Lung (tissue), 12 donors: ENCODE data around the gene BCR. TPM values are rescaled to one million over a fixed set of nuclear protein-coding genes. Genes with fewer than 3 reads are reported as not detected.

Experiments
- ATAC-seq: fragments of 200-7000 bp; cut with Tn5 transposase; one replicate; pipeline ENCODE4 v1.9.1; 2020; ENCODE audit warnings: moderate number of reproducible peaks; ENCODE audit not compliant: insufficient read depth, low FRiP score
- DNase-seq, 3 donors: peaks; one replicate each; pipeline ENCODE4 v3.0.0-alpha.2; 2013 to 2017
- H3K27ac ChIP-seq, 2 donors: one replicate each; pipeline ENCODE4 v1.5.1; 2013; ENCODE audit warnings: mild to moderate bottlenecking in 2 of 2, moderate library complexity in 2 of 2, control low read depth in 1 of 2, inconsistent platforms in 1 of 2, low read depth in 1 of 2, low read length in 1 of 2
- H3K27me3 ChIP-seq, 3 donors: one replicate each; pipeline ENCODE4 v1.5.1; 2013; ENCODE audit warnings: low read length in 2 of 3; ENCODE audit not compliant: control insufficient read depth in 3 of 3, insufficient read depth in 3 of 3
- H3K36me3 ChIP-seq, 4 donors: one replicate each; pipeline ENCODE4 v1.5.1; 2013; ENCODE audit warnings: low read length in 4 of 4, mild to moderate bottlenecking in 1 of 4, moderate library complexity in 1 of 4; ENCODE audit not compliant: control insufficient read depth in 4 of 4, insufficient read depth in 4 of 4
- H3K4me1 ChIP-seq, 5 donors: one replicate each; pipeline ENCODE4 v1.5.1; 2013; ENCODE audit warnings: low read length in 5 of 5, mild to moderate bottlenecking in 2 of 5, moderate library complexity in 1 of 5; ENCODE audit not compliant: control insufficient read depth in 5 of 5, insufficient read depth in 5 of 5
- H3K4me3 ChIP-seq: one replicate; pipeline ENCODE4 v1.5.1; 2013; ENCODE audit warnings: mild to moderate bottlenecking, control low read depth, moderate library complexity
- H3K9ac ChIP-seq, 2 donors: one replicate each; pipeline ENCODE4 v1.5.1; 2013; ENCODE audit warnings: low read length in 2 of 2, control low read depth in 1 of 2; ENCODE audit not compliant: insufficient read depth in 1 of 2
- H3K9me3 ChIP-seq, 4 donors: one replicate each; pipeline ENCODE4 v1.5.1; 2013; ENCODE audit warnings: low read length in 3 of 4, mild to moderate bottlenecking in 1 of 4, moderate library complexity in 1 of 4; ENCODE audit not compliant: control insufficient read depth in 4 of 4, insufficient read depth in 3 of 4
- WGBS, 2 donors: extraction: QIAGEN DNeasy Blood & Tissue Kit; methylation state at CpG; one replicate each; pipeline ENCODE4 v1.1.7; 2013; 5-methylcytosine and 5-hydroxymethylcytosine counted together
- polyA plus RNA-seq, 2 donors: library from polyadenylated mRNA; stranded (reverse); fragments of 200-250 nt; gene quantifications; one replicate each; pipeline ENCODE4 v1.2.1, GENCODE V29; 2013
- total RNA-seq, 2 donors: library from RNA; depleted of rRNA in 1 of 2; stranded (reverse); fragments of >200 nt in 1 of 2; gene quantifications; one replicate each; pipeline ENCODE4 v1.2.1, GENCODE V29; 2014 to 2021
- TF ChIP-seq, protein P1 (sequence below): IDR thresholded peaks from 2 replicates; pipeline ENCODE4 v1.5.1; 2012; ENCODE audit warnings: mild to moderate bottlenecking; ENCODE audit errors: control extremely low read depth, extremely low read depth
- donor health status: control.
- donor health status: control.
- donor health status: Bipolar disorder and iron deficiency.
- donor health status: healthy.
- donor health status: DM: yes; HTN: yes; CAD: no.

BCR gene
- total and polyA plus RNA-seq, 4 donors = 21.8 to 67.3 (median 31.8) TPM

DNA sequence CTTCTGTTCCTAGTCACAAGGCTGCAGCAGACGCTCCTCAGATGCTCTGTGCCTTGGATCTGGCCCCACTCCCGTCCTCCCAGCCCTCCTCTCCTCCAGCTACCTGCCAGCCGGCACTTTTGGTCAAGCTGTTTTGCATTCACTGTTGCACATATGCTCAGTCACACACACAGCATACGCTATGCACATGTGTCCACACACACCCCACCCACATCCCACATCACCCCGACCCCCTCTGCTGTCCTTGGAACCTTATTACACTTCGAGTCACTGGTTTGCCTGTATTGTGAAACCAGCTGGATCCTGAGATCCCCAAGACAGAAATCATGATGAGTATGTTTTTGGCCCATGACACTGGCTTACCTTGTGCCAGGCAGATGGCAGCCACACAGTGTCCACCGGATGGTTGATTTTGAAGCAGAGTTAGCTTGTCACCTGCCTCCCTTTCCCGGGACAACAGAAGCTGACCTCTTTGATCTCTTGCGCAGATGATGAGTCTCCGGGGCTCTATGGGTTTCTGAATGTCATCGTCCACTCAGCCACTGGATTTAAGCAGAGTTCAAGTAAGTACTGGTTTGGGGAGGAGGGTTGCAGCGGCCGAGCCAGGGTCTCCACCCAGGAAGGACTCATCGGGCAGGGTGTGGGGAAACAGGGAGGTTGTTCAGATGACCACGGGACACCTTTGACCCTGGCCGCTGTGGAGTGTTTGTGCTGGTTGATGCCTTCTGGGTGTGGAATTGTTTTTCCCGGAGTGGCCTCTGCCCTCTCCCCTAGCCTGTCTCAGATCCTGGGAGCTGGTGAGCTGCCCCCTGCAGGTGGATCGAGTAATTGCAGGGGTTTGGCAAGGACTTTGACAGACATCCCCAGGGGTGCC lies 109.8 kb downstream of the BCR start:
- 69 to 70% methylated on average over 18 of the region's 18 CpGs for WGBS, 2 donors
- Histone ChIP-seq H3K4me3 (no peak overlapping the region), H3K9me3 (peaks cover 0 to 1% (median 0%) of the 10 kb centered on the region in 4 donors), H3K27ac (peak overlapping the region in 1 of 2 donors; percentile 30), H3K27me3 (no peaks in the 10 kb centered on the region), H3K4me1 (no peaks in the 10 kb centered on the region), H3K9ac (no peak overlapping the region), H3K36me3 (peaks cover 4 to 76% (median 9%) of the 10 kb centered on the region in 4 donors)
- ATAC-seq (peak; percentile 53), DNase-seq (peak; percentile 33 to 49 (median 45))
- TF ChIP-seq, protein P1, sequence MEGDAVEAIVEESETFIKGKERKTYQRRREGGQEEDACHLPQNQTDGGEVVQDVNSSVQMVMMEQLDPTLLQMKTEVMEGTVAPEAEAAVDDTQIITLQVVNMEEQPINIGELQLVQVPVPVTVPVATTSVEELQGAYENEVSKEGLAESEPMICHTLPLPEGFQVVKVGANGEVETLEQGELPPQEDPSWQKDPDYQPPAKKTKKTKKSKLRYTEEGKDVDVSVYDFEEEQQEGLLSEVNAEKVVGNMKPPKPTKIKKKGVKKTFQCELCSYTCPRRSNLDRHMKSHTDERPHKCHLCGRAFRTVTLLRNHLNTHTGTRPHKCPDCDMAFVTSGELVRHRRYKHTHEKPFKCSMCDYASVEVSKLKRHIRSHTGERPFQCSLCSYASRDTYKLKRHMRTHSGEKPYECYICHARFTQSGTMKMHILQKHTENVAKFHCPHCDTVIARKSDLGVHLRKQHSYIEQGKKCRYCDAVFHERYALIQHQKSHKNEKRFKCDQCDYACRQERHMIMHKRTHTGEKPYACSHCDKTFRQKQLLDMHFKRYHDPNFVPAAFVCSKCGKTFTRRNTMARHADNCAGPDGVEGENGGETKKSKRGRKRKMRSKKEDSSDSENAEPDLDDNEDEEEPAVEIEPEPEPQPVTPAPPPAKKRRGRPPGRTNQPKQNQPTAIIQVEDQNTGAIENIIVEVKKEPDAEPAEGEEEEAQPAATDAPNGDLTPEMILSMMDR = peak; percentile 6

DNA sequence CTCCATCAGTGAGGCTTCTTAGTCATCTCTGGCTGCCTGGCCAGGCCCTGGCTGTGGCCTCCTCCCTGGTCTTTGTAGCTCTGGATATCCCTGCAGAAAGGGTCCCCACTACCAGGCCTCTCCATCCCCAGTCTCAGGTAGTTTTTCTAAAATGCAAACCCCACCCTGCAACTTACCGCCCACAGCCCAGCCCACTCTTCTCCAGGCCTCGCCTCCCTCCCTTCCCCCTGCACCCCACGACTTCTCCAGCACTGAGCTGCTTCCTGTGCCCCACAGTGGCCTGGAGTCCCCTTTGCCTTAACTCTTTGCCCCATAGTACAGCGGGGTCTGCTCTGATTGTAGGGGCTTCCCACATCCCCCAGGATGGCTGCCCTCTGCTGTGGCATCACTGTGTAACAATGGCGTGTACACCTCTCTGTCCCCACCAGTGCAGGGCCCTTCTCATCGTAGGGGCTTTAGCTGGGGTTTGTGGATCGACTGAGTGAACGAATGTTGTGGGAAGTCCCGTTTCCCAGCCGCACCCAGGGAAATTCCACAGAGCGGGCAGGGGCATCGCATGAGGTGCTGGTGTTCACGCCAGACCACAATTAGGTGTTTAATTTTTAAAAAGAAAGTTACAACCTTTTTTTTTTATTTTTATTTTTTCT lies 111.6 kb downstream of the BCR start:
- no peaks in the 10 kb centered on the region for H3K4me1 ChIP-seq
- no peaks in the 10 kb centered on the region for H3K27me3 ChIP-seq
- H3K36me3 ChIP-seq = peaks cover 7 to 68% (median 12%) of the 10 kb centered on the region in 4 donors
- TF ChIP-seq, protein P1 = no peak
- peaks cover 0 to 1% (median 0%) of the 10 kb centered on the region in 4 donors for H3K9me3 ChIP-seq
- H3K27ac ChIP-seq = no peak overlapping the region
- 90 to 93% methylated on average over 13 of the region's 13 CpGs for WGBS, 2 donors
- no peak for ATAC-seq
- H3K9ac ChIP-seq = no peak overlapping the region
- no peak overlapping the region for H3K4me3 ChIP-seq
- DNase-seq = no peak

DNA sequence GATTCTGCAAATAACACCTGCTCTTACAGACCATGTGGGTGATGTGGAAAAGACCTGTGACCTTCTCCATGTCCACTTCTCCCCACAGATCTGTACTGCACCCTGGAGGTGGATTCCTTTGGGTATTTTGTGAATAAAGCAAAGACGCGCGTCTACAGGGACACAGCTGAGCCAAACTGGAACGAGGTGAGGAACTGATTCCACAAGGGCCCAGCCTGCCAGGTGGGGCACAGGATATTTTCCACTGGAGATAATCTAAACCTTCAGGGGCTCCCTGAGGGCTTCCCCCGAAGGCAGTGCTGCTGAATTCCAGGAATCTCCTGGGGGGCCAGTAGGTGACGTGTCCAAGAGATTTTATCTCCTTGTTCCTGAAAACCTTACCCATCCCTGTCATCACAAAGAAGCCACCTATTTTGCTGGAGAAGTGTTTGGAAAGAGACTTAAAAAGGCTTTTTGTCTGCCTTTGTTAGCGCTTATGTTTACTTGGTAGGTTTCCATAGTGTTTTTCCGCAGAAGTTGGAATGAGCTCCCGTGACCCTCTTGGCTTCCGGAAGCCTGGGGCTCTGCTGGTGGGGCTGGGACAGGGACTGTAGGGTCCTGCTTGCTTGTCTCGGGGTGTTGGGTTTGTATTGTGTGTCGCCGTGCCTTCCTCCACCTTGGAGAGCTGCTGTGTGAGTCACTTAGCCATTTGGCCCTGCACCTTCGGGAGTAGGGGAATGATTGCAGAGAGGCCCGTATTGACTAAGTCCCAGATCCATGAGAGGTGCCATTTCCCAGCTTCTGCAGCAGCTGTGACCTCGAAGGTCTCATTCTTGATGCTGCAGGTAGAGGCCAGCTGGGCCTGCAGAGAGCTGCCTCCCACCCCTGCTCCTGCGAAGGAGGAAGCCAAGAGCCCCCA lies 112.4 kb downstream of the BCR start:
- 89 to 95% methylated on average over 17 of the region's 17 CpGs for WGBS, 2 donors
- H3K4me3 ChIP-seq = no peak overlapping the region
- DNase-seq (no peak), ATAC-seq (no peak)
- H3K27me3 ChIP-seq = no peaks in the 10 kb centered on the region
- no peak overlapping the region for H3K27ac ChIP-seq
- H3K36me3 ChIP-seq = peaks cover 7 to 65% (median 12%) of the 10 kb centered on the region in 4 donors
- H3K9ac ChIP-seq = no peak overlapping the region
- no peaks in the 10 kb centered on the region for H3K4me1 ChIP-seq
- peaks cover 0 to 1% (median 0%) of the 10 kb centered on the region in 4 donors for H3K9me3 ChIP-seq
- TF ChIP-seq, protein P1 = no peak
